ENCODE data around the gene MYH14.

GRCh38 chr19:50232600-50232999, 29.2 kb downstream of the MYH14 start:
- TF ChIP-seq POLR2A (IDR thresholded peaks at IDR 0.05; ENCODE audit: insufficient read depth in 1 of 2, low read depth in 2 of 2, low read length in 2 of 2) (no peak), CEBPB (IDR thresholded peaks at IDR 0.05; ENCODE audit: borderline replicate concordance, low read depth, low read length) (no peak), REST (IDR thresholded peaks at IDR 0.05; ENCODE audit: borderline replicate concordance in 1 of 2, low read depth in 1 of 2, low read length in 2 of 2) (no peak)
